Measurements from ENCODE around the gene DPP10.

DNA sequence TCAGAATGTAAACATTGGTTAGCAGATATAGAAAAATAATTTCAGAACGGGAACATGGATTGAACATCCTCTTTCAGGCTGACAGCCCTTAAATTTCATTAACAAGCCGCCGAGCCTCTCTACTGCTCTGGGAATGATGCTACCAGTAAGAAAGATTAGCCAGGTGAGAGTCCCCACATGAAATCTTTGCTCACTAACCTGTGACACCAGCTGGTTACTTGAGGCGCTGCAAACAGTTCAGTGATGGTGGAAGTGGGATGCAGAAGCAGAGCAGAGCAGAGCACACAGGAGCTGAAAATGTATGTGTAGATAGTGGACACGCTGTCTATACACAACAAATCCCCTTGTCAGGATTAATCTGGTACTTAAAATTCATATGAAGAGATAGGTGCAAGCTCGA lies 721.1 kb downstream of the DPP10 start:
- TF ChIP-seq CTCF (IDR thresholded peaks at IDR 0.05) (no peak), POLR2A (IDR thresholded peaks at IDR 0.05) (no peak), POLR2AphosphoS5 (IDR thresholded peaks at IDR 0.05) (no peak)
